Measurements from ENCODE around the gene DCDC2C.

Gene DCDC2C

DNA sequence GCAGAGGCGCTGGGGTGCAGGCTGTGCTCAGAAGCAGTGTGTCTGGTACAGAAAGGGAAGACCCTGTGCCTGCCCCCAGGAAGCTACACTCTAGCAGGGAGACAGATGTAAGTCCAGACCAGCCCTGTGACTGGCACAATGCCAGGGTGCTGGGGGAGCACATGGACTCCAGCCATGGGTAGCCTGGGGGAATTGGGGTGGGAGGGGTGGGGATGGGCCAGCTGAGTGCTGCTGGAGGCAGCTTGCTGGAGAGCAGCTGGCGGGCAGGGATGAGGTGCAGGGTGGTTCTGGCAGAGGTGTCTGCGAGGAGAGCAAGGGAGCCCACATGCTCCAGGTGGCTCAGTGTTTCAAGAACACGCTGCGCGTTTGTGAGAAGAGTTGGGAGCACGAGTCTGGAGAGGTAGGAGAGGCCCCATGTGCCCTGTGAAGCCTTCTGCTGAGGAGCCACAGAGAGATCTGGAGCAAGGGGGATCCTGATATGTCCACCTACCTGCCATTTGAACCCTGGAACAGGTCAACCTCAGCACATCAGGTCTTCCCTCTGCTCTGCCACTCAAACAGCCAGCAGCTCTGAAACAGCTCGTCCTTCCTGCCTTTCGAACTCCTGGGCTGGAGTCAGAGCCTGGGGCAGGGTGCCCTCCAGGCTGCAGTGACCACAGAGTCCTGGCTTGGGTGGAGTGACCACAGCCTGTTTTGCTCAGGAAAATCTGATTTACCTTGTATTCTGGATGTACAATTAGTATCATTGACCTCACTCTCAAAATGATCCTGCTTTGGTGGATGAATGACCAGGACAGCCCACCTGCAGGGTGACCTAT, 30.3 kb upstream of the DCDC2C start:
- TF ChIP-seq, protein P1, sequence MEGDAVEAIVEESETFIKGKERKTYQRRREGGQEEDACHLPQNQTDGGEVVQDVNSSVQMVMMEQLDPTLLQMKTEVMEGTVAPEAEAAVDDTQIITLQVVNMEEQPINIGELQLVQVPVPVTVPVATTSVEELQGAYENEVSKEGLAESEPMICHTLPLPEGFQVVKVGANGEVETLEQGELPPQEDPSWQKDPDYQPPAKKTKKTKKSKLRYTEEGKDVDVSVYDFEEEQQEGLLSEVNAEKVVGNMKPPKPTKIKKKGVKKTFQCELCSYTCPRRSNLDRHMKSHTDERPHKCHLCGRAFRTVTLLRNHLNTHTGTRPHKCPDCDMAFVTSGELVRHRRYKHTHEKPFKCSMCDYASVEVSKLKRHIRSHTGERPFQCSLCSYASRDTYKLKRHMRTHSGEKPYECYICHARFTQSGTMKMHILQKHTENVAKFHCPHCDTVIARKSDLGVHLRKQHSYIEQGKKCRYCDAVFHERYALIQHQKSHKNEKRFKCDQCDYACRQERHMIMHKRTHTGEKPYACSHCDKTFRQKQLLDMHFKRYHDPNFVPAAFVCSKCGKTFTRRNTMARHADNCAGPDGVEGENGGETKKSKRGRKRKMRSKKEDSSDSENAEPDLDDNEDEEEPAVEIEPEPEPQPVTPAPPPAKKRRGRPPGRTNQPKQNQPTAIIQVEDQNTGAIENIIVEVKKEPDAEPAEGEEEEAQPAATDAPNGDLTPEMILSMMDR (IDR thresholded peaks at IDR 0.05; ENCODE audit: low read depth, low read length), result no peak
- H3K4me3 ChIP-seq (ENCODE audit: low read depth, low read length), result no peak overlapping the region
- DNase-seq (ENCODE audit: low read depth, low spot score), result no peak
- in situ Hi-C loops (cut with HindIII; ENCODE audit: low sequenced_read_pairs), result no loop called here

DNA sequence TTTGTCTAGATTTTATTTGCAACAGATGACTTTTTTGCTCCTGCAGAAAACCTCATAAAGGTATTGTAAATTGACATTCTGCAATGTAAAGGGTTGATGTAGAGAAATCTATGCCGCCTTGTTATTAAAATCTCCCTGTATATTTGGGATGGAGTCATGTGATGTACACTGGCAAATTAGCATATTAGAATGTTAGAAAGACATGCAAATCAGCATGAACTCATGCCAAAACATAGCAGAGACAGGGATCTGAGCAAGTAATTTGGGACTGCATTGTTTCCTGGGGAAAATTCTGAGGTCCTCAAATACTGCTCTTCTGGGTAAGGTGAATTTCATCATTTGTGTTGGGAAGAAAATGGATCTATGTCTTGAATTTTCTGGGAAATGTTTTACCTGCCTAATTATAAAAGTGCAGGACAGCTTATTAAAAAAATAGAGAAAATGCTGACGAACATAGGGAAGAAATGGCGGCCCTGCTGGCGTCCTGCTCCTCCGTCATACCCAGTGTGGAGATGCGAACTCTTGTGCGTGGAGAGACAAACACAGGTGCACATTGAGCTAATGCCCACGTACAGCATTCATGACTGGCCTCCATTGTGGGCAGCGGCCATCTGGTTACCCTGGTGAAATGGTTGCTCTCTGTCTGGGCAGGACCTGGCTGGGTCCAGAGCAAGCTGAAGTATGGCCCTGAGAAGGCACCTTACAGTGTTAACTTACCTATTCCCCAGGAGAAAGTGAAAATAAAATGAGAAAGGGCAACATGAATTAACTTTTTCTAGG, 29.1 kb upstream of the DCDC2C start:
- no peak overlapping the region for H3K4me3 ChIP-seq (ENCODE audit: low read depth, low read length)
- TF ChIP-seq, protein P1 (IDR thresholded peaks at IDR 0.05; ENCODE audit: low read depth, low read length), result no peak
- in situ Hi-C loops (cut with HindIII; ENCODE audit: low sequenced_read_pairs), result no loop called here
- DNase-seq (ENCODE audit: low read depth, low spot score), result no peak

DNA sequence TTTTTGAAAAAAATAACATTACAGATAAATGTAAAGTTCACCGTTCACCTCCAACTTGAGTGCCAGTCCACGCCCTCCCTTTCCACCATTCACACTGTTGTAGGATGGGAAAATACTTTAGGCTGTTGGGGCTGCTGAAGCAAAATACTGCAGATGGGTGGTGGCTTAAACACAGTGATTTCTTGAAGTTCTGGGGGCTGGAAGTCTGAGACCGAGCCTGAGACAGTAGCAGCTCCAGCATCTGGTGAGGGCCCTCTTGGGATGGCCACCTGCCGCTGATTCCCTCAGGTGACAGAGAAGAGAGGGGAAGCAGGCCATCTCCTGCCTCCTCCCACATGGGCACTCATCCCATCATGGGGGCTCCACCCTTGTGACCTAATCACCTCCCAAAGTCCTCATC, 27.7 kb upstream of the DCDC2C start:
- TF ChIP-seq, protein P1 (IDR thresholded peaks at IDR 0.05; ENCODE audit: low read depth, low read length), result no peak
- in situ Hi-C loops (cut with HindIII; ENCODE audit: low sequenced_read_pairs), result no loop called here
- no peak for DNase-seq (ENCODE audit: low read depth, low spot score)
- H3K4me3 ChIP-seq (ENCODE audit: low read depth, low read length), result no peak overlapping the region

GRCh38 chr2:3677436-3677835, 25.9 kb upstream of the DCDC2C start:
- H3K4me3 ChIP-seq (ENCODE audit: low read depth, low read length), result no peak overlapping the region
- TF ChIP-seq, protein P1 (IDR thresholded peaks at IDR 0.05; ENCODE audit: low read depth, low read length), result no peak
- in situ Hi-C loops (cut with HindIII; ENCODE audit: low sequenced_read_pairs), result no loop called here
- no peak for DNase-seq (ENCODE audit: low read depth, low spot score)

GRCh38 chr2:3678212-3678611, 25.2 kb upstream of the DCDC2C start:
- in situ Hi-C loops (cut with HindIII; ENCODE audit: low sequenced_read_pairs), result no loop called here
- H3K4me3 ChIP-seq (ENCODE audit: low read depth, low read length), result no peak overlapping the region
- TF ChIP-seq, protein P1 (IDR thresholded peaks at IDR 0.05; ENCODE audit: low read depth, low read length), result no peak
- DNase-seq (ENCODE audit: low read depth, low spot score), result no peak

GRCh38 chr2:3679180-3679579, 24.2 kb upstream of the DCDC2C start:
- TF ChIP-seq, protein P1 (IDR thresholded peaks at IDR 0.05; ENCODE audit: low read depth, low read length), result no peak
- H3K4me3 ChIP-seq (ENCODE audit: low read depth, low read length), result no peak overlapping the region
- DNase-seq (ENCODE audit: low read depth, low spot score), result no peak
- in situ Hi-C loops (cut with HindIII; ENCODE audit: low sequenced_read_pairs), result no loop called here

Data from astrocyte of the spinal cord (primary cell).